DMS 273 (cell line): ENCODE results near the gene AFF3.
"Not testable (repeated sequence)": the region's sequence is repeated elsewhere in the genome, so short reads cannot be mapped to it uniquely, and the experiment has no call there.

Experiments
- DNase-seq: peaks from one replicate; lab custom pipeline; 2025; ENCODE audit not compliant: unreplicated experiment; lab: John Stamatoyannopoulos, UW

The AFF3 gene

GRCh38 chr2:99938250-99938649 lies 204.1 kb downstream of the AFF3 start:
- no peak for DNase-seq

GRCh38 chr2:99936065-99936464 lies 206.3 kb downstream of the AFF3 start:
- DNase-seq = no peak

- no peak for DNase-seq
Measured at GRCh38 chr2:99935662-99936061, 206.7 kb downstream of the AFF3 start.

- no peak for DNase-seq
Measured at GRCh38 chr2:99933894-99934650, 208.3 kb downstream of the AFF3 start.

- not testable (repeated sequence) for DNase-seq
Measured at GRCh38 chr2:99933491-99933890, 208.9 kb downstream of the AFF3 start.

- DNase-seq = no peak
Measured at GRCh38 chr2:99928470-99929053, 213.8 kb downstream of the AFF3 start.

GRCh38 chr2:99927690-99928207 lies 214.6 kb downstream of the AFF3 start:
- not testable (repeated sequence) for DNase-seq

- no peak for DNase-seq
Measured at GRCh38 chr2:99926986-99927385, 215.4 kb downstream of the AFF3 start.

- no peak for DNase-seq
Measured at GRCh38 chr2:99925960-99926359, 216.4 kb downstream of the AFF3 start.

- no peak for DNase-seq
Measured at GRCh38 chr2:99922664-99923063, 219.7 kb downstream of the AFF3 start.

- no peak for DNase-seq
Measured at GRCh38 chr2:99921903-99922302, 220.5 kb downstream of the AFF3 start.

- no peak for DNase-seq
Measured at GRCh38 chr2:99918389-99918788, 224.0 kb downstream of the AFF3 start.

GRCh38 chr2:99915108-99915675 lies 227.2 kb downstream of the AFF3 start:
- DNase-seq = no peak

GRCh38 chr2:99911736-99912135 lies 230.7 kb downstream of the AFF3 start:
- DNase-seq = no peak

- DNase-seq = no peak
Measured at GRCh38 chr2:99910902-99911301, 231.5 kb downstream of the AFF3 start.

GRCh38 chr2:99905636-99906035 lies 236.8 kb downstream of the AFF3 start:
- DNase-seq = no peak

GRCh38 chr2:99905025-99905424 lies 237.4 kb downstream of the AFF3 start:
- DNase-seq = no peak

GRCh38 chr2:99903981-99904380 lies 238.4 kb downstream of the AFF3 start:
- no peak for DNase-seq

GRCh38 chr2:99900556-99900955 lies 241.8 kb downstream of the AFF3 start:
- DNase-seq = no peak

GRCh38 chr2:99899882-99900281 lies 242.5 kb downstream of the AFF3 start:
- no peak for DNase-seq

- DNase-seq = no peak
Measured at GRCh38 chr2:99899058-99899855, 243.1 kb downstream of the AFF3 start.
